Measurements from ENCODE around the gene SEC11A.

SEC11A gene

DNA sequence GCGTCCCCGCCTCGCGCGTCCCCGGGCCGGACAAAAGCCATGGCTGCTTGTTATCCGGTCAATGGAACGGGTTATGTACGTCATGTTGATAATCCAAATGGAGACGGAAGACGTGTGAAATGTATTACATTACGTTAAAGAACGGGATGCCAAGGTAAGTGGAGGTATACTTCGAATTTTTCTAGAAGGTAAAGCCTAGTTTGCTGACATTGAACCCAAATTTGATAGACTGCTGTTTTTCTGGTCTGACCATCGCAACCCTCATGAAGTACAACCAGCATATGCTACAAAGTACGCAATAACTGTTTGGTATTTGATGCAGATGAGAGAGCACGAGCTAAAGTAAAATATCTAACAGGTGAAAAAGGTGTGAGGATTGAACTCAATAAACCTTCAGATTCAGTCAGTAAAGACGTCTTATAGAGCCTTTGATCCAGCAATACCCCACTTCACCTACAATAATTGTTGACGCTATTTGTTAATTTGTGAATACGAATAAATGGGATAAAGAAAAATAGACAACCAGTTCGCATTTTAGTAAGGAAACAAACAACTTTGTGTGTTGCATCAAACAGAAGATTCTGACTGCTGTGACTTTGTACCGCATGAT lies 81.6 kb downstream of the SEC11A start:
- no peak for DNase-seq

DNA sequence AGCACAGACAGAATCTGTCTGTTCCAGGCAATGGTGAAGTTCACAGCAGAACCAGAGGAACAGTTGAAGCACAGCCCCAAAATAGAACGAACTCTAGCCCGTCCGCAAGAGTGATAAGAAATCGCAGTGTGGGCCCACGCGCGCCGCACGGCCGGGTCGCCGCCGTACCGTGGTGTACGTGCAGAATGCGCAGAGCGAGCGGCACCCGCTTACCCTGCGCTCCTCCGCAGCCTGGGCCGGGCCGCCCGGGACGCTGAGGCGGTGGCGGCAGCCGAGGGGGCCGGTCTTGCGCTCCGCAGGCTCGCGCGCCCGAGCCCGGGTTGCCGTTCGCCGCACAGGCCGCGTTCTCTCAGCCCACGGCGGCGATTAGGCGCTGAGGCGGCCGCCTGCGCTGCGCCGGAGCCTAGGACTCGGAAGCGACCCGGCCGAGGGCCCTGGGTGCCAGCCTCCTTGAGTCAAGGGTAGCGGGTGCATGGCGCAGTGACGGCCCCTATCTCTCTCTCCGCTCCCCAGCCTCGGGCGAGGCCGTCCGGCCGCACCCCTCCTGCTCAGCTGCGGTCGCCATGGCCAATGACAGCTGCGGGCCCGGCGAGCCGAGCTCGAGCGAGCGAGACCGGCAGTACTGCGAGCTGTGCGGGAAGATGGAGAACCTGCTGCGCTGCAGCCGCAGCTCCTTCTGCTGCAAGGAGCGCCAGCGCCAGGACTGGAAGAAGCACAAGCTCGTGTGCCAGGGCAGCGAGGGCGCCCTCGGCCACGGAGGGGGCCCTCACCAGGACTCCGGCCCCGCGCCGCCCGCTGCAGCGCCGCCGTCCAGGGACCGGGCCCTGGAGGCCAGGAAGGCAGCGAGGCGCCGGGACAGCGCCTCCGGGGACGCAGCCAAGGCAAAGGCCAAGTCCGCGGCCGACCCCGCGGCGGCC lies 82.4 kb downstream of the SEC11A start:
- DNase-seq = peak; percentile 59

DNA sequence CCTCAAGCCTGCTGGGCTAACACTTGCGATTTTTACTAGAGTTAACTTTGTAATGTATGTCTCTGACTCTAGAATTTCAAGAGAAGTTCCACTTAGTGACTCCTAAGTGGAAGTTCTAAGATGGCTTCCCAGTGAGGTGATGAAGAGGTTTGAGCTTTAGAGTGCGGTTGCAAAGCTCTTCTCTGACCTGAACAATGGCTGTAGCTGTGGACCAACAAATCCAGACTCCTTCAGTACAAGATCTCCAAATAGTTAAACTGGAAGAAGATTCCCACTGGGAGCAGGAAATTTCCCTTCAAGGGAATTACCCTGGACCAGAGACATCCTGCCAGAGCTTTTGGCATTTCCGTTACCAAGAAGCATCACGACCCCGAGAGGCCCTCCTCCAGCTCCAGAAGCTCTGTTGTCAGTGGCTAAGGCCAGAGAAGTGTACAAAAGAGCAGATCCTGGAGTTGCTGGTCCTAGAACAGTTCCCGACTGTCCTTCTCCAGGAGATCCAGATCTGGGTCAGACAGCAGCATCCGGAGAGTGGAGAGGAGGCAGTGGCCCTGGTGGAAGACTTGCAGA lies 84.2 kb downstream of the SEC11A start:
- DNase-seq = no peak

DNA sequence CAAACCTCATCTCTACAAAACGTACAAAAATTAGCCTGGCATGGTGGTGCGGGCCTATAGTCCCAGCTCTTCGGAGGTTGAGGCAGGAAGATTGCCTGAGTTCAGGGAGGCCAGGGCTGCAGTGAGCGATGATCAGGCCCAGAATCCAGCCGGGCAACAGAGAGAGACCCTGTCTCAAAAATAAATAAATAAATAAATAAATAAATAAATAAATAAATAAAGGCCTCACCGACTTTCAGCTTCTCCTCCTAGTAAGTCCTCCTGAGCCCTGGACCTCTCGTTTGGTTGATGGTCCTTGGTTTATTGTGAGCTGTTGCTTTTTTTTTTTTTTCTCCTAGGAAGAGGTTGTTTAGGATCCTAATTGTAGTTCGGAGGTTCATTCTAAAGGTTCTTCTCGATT lies 86.9 kb downstream of the SEC11A start:
- DNase-seq = no peak

DNA sequence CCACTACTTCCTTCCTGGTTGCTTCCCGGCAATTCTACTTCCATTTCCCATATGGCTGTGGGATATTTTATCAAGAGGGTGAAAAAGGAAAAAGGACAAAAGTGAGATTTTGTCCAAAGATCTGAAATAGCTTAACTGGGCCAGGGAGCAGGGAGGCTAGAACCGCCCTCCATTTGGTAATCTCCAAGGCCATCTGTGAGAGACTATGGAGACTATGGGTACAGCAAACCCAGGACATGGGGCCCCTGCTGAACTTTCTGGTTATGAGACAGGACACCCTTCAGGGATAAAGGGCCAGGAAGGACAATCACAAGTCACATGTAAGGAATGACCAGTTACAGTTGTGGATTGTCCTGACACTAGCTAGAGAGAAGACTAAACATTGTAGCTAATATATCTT lies 90.8 kb downstream of the SEC11A start:
- no peak for DNase-seq

DNA sequence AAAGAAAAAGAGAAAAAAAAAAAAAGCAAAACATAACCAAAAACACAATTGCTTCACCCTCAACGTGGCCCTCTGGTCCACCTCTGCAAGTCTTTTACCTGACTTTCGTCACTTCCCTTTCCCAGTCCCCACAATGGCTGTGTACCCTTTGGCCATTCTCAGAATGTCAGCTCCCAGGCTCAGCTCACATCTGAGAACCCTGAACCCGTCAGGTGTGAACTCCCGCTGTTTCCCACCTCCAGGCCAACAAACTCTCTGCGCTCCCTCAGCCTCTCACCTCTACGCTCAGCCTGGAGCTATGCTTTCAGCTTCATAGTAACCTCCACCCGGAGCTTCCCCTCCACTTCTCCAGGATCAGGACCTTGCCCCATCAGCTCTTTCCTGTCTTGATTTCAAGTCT lies 91.6 kb downstream of the SEC11A start:
- no peak for DNase-seq

DNA sequence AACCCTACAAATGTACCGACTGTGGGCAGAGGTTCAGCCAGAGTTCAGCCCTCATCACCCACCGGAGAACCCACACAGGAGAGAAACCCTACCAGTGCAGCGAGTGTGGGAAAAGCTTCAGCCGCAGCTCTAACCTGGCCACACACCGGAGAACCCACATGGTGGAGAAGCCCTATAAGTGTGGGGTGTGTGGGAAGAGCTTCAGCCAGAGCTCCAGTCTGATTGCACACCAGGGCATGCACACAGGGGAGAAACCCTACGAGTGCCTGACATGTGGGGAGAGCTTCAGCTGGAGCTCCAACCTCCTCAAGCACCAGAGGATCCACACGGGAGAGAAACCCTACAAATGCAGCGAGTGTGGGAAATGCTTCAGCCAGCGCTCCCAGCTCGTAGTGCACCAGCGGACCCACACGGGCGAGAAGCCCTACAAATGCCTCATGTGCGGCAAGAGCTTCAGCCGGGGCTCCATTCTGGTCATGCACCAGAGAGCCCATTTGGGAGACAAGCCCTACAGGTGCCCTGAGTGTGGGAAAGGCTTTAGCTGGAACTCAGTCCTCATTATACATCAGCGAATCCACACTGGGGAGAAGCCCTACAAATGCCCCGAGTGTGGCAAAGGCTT lies 94.5 kb downstream of the SEC11A start:
- no peak for DNase-seq

DNA sequence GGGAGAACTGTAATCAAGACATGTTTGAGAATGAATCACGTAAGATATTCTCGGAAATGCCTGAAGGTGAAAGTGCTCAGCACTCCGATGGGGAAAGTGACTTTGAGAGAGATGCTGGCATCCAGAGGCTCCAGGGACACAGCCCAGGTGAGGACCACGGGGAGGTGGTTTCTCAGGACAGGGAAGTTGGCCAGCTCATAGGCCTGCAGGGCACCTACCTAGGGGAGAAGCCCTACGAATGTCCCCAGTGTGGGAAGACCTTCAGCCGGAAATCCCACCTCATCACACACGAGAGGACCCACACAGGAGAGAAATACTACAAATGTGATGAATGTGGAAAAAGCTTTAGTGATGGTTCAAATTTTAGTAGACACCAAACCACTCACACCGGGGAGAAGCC lies 95.3 kb downstream of the SEC11A start:
- no peak for DNase-seq
